ENCODE data around the gene SORCS2. TPM values are rescaled to one million over a fixed set of nuclear protein-coding genes. Genes with fewer than 3 reads are reported as not detected.

Gene SORCS2
- total RNA-seq, 4 donors from 2014 or later, result 0.07 to 1.2 (median 0.11) TPM

- no peak for TF ChIP-seq POLR2A (IDR thresholded peaks at IDR 0.05)
- TF ChIP-seq CTCF (IDR thresholded peaks at IDR 0.05 in 4 of 5, conservative IDR thresholded peaks at IDR 0.05 in 1 of 5), result no peak
- no peak for DNase-seq
- Histone ChIP-seq H3K4me3 (no peak overlapping the region), H3K4me1 (no peaks in the 10 kb centered on the region), H3K9me3 (no peaks in the 10 kb centered on the region), H3K27ac (no peak overlapping the region), H3K36me3 (no peaks in the 10 kb centered on the region), H3K27me3 (peaks cover 0 to 13% (median 10%) of the 10 kb centered on the region in 3 donors)
- intact Hi-C loops (cut with DNase I; ENCODE audit: low total_unique reads) (no loop called here), in situ Hi-C loops (cut with MboI; ENCODE audit: low sequenced_read_pairs in 4 of 4) (no loop called here)
- no peak for ATAC-seq
These were observed 505.0 kb downstream of the SORCS2 start for GRCh38 chr4:7697343-7697742.

GRCh38 chr4:7697821-7698220 lies 505.5 kb downstream of the SORCS2 start:
- TF ChIP-seq POLR2A (IDR thresholded peaks at IDR 0.05), result no peak
- TF ChIP-seq CTCF (IDR thresholded peaks at IDR 0.05 in 4 of 5, conservative IDR thresholded peaks at IDR 0.05 in 1 of 5), result no peak
- H3K9me3 ChIP-seq, result no peaks in the 10 kb centered on the region
- intact Hi-C loops (cut with DNase I; ENCODE audit: low total_unique reads), result no loop called here
- no peak for DNase-seq
- H3K27ac ChIP-seq, result no peak overlapping the region
- in situ Hi-C loops (cut with MboI; ENCODE audit: low sequenced_read_pairs in 4 of 4), result no loop called here
- no peaks in the 10 kb centered on the region for H3K4me1 ChIP-seq
- peaks cover 0 to 13% (median 10%) of the 10 kb centered on the region in 3 donors for H3K27me3 ChIP-seq
- no peaks in the 10 kb centered on the region for H3K36me3 ChIP-seq
- no peak overlapping the region for H3K4me3 ChIP-seq
- ATAC-seq, result no peak

- no peak for TF ChIP-seq POLR2A (IDR thresholded peaks at IDR 0.05)
- no peak for TF ChIP-seq CTCF (IDR thresholded peaks at IDR 0.05 in 4 of 5, conservative IDR thresholded peaks at IDR 0.05 in 1 of 5)
- DNase-seq, result no peak
- intact Hi-C loops (cut with DNase I; ENCODE audit: low total_unique reads), result no loop called here
- no peaks in the 10 kb centered on the region for H3K9me3 ChIP-seq
- no peaks in the 10 kb centered on the region for H3K36me3 ChIP-seq
- ATAC-seq, result no peak
- H3K27me3 ChIP-seq, result peaks cover 0 to 13% (median 10%) of the 10 kb centered on the region in 3 donors
- H3K4me1 ChIP-seq, result no peaks in the 10 kb centered on the region
- in situ Hi-C loops (cut with MboI; ENCODE audit: low sequenced_read_pairs in 4 of 4), result no loop called here
- no peak overlapping the region for H3K4me3 ChIP-seq
- H3K27ac ChIP-seq, result no peak overlapping the region
These were observed 506.2 kb downstream of the SORCS2 start for GRCh38 chr4:7698584-7698983.

- Histone ChIP-seq H3K36me3 (no peaks in the 10 kb centered on the region), H3K4me3 (no peak overlapping the region), H3K4me1 (no peaks in the 10 kb centered on the region), H3K9me3 (no peaks in the 10 kb centered on the region), H3K27ac (no peak overlapping the region), H3K27me3 (peaks cover 0 to 13% (median 10%) of the 10 kb centered on the region in 3 donors)
- DNase-seq, result no peak
- TF ChIP-seq POLR2A (IDR thresholded peaks at IDR 0.05), result no peak
- TF ChIP-seq CTCF (IDR thresholded peaks at IDR 0.05 in 4 of 5, conservative IDR thresholded peaks at IDR 0.05 in 1 of 5), result no peak
- ATAC-seq, result no peak
- in situ Hi-C loops (cut with MboI; ENCODE audit: low sequenced_read_pairs in 4 of 4) (no loop called here), intact Hi-C loops (cut with DNase I; ENCODE audit: low total_unique reads) (no loop called here)
These were observed 506.7 kb downstream of the SORCS2 start for GRCh38 chr4:7699031-7699430.

- Histone ChIP-seq H3K27ac (no peak overlapping the region), H3K4me1 (no peaks in the 10 kb centered on the region), H3K27me3 (peaks cover 0 to 13% (median 10%) of the 10 kb centered on the region in 3 donors), H3K36me3 (no peaks in the 10 kb centered on the region), H3K9me3 (no peaks in the 10 kb centered on the region), H3K4me3 (no peak overlapping the region)
- DNase-seq (no peak), ATAC-seq (no peak)
- TF ChIP-seq CTCF (IDR thresholded peaks at IDR 0.05 in 4 of 5, conservative IDR thresholded peaks at IDR 0.05 in 1 of 5) (no peak), POLR2A (IDR thresholded peaks at IDR 0.05) (no peak)
- intact Hi-C loops (cut with DNase I; ENCODE audit: low total_unique reads) (no loop called here), in situ Hi-C loops (cut with MboI; ENCODE audit: low sequenced_read_pairs in 4 of 4) (loop anchor here in 2 of 4 donors (25.0 kb wide), 1 partner anchor 513 kb away; the partner anchor contains the start of gene SORCS2 (in 2 of the 2))
These were observed 507.5 kb downstream of the SORCS2 start for GRCh38 chr4:7699825-7700224.

Measured in gastrocnemius medialis (tissue), 4 donors.